ENCODE results near the gene ZBTB39.
"Not testable (repeated sequence)": the region's sequence is repeated elsewhere in the genome, so short reads cannot be mapped to it uniquely, and the experiment has no call there.

The ZBTB39 gene, protein sequence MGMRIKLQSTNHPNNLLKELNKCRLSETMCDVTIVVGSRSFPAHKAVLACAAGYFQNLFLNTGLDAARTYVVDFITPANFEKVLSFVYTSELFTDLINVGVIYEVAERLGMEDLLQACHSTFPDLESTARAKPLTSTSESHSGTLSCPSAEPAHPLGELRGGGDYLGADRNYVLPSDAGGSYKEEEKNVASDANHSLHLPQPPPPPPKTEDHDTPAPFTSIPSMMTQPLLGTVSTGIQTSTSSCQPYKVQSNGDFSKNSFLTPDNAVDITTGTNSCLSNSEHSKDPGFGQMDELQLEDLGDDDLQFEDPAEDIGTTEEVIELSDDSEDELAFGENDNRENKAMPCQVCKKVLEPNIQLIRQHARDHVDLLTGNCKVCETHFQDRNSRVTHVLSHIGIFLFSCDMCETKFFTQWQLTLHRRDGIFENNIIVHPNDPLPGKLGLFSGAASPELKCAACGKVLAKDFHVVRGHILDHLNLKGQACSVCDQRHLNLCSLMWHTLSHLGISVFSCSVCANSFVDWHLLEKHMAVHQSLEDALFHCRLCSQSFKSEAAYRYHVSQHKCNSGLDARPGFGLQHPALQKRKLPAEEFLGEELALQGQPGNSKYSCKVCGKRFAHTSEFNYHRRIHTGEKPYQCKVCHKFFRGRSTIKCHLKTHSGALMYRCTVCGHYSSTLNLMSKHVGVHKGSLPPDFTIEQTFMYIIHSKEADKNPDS

DNA sequence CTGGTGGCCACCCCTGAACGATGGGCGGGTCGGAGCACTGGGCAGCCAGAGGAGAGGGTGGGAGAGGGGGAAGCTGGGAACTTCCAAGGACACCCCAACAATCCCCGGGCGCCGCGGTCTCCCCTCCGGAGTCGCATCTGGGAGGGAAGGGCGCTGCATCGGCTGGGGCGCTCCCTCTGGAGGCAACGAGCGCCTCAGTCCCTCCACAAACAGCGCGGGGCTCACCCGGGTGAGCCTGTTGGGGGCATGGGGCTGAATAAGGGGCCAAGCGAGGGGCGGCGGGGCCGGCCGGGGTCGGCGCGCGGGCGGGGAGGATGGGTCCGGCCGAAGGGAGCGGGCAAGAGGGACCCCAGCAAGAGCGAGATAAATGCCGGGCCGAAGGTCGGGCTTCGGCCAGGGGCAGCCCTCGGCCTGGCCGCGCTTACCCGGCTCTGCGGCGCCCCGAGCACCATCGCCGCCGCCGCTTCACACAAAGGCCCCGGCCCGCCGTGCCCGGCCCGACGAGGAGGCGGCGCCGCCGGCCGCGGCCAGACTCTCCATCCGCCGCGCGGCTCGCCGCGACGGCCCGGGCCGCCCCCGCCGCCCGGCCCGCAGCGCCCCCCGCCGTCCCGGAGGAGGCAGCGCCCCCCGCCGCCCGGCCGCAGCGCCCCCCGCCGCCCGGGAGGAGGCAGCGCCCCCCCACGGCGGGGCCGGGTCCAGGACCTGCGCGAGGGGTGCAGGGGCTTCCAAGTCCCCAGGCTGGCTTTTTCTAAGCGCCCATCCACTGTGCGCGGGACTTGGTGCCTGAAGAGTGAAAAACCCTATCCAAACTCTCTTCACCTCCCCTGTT lies at the start of gene ZBTB39:
Gene ZBTB39, minus strand, starts transcription at position 567 of the 829 bp plus-strand sequence. CDS start 1,629 bp downstream, outside the sequence.
- DNase-seq: peak; percentile 71

DNA sequence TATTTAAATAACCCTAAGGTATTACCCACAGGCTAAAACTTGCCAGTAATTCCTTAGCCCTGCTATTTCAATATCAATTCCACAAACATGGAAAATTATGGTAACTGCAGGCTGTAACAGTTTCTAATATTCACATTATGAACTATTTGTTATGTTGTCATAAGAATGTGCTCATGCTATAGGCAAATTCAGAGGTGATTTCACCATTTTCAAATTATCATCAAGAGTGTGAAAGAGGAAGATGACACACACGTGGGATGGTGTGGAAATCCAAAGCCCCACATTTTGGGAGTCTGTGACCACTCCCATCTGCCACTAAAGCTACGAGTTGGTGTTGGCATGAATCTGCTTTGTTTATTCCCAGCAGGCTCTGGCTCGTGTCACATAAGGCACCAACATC lies 49.5 kb upstream of the ZBTB39 start:
- DNase-seq: no peak

GRCh38 chr12:57053901-57054300 lies 47.6 kb upstream of the ZBTB39 start:
- not testable (repeated sequence) for DNase-seq

- not testable (repeated sequence) for DNase-seq
These were observed 46.8 kb upstream of the ZBTB39 start for GRCh38 chr12:57053146-57053545.

- DNase-seq: no peak
These were observed 44.7 kb upstream of the ZBTB39 start for GRCh38 chr12:57051011-57051410.

DNA sequence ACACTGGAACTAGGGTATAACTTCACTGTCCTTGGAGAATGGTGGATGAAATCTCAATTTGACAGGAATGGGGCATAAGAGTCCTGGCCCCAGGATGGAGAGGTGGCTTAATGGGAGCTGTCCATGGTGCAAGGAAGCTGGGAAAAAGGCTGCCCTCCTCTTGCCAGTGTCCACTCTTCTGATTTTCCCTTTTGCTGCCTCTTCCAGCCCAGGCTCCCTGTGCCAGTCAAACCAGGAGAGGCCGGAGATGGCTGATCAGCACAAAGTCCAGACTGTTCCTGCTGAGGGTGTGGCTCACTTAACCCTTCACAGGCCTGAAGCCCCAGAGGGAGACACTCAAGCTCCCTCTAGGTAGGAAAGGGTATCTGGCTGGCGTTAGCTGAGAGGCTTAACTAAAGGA lies 43.5 kb upstream of the ZBTB39 start, which contains the start of gene MYO1A:
Gene MYO1A, minus strand, starts transcription at position 240 of the 400 bp plus-strand sequence. CDS start 1,806 bp downstream, outside the sequence.
- no peak for DNase-seq

GRCh38 chr12:57049119-57049446 lies 42.7 kb upstream of the ZBTB39 start:
- no peak for DNase-seq

GRCh38 chr12:57048423-57049118 lies 42.2 kb upstream of the ZBTB39 start:
- no peak for DNase-seq

- DNase-seq: no peak
These were observed 41.6 kb upstream of the ZBTB39 start for GRCh38 chr12:57047981-57048380.

GRCh38 chr12:57046947-57047890 lies 40.9 kb upstream of the ZBTB39 start:
- DNase-seq: peak; percentile 44

- DNase-seq: no peak
These were observed 39.9 kb upstream of the ZBTB39 start for GRCh38 chr12:57046086-57046791.

- DNase-seq: no peak
These were observed 38.5 kb upstream of the ZBTB39 start for GRCh38 chr12:57044889-57045288.

- DNase-seq: no peak
These were observed 38.1 kb upstream of the ZBTB39 start for GRCh38 chr12:57044468-57044867.

GRCh38 chr12:57042695-57043094 lies 36.3 kb upstream of the ZBTB39 start:
- DNase-seq: no peak

DNA sequence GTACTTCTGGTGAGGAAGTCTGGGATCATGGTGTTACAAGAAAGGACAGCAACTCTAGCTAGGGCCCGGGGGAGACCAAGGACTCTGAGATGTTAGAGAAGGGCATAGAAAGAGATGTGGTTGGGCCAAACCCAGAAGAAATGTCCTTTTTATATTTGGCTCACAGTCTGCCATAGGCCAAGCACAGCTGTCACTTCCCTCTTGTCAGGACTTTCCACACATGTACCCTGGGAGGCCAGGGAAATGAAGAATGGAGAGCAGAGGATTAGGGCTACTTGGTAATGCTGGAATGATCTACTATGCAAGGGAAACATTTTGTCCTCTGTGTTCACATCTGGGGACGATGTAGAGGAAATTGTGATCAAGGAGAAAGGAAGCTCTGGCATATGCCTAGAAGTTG lies 34.4 kb upstream of the ZBTB39 start:
- no peak for DNase-seq

- DNase-seq: no peak
These were observed 33.9 kb upstream of the ZBTB39 start for GRCh38 chr12:57040211-57040610.

- DNase-seq: no peak
These were observed 32.9 kb upstream of the ZBTB39 start for GRCh38 chr12:57039016-57039798.

GRCh38 chr12:57037264-57037663 lies 30.9 kb upstream of the ZBTB39 start:
- DNase-seq: no peak

- DNase-seq: no peak
These were observed 27.1 kb upstream of the ZBTB39 start for GRCh38 chr12:57033431-57033830.

DNA sequence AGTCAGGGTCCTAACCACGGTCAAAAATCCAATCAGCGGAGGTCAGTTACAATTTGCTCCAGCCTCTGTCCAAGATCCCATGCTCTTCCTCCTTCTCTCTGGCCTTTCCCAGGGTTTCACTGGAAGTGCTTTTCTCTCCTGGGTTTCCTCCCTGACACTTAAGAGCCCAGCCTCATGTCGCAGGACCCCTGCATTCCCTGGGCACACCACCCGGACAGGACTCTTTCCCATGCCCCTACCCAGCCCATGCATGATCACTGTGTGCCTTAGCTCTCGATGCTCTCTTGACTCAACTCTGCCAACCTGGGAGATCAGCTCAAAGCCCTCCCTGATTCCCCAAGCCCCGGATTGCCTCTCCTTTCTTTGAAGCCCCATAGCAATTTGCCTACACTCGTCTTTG lies 25.4 kb upstream of the ZBTB39 start:
- no peak for DNase-seq

Data from CD4-positive, alpha-beta T cell treated with Interleukin-6 for 4 hours (primary cell).